GM12878 (cell line): Measurements from ENCODE around the gene SHC4. TPM values are rescaled to one million over a fixed set of nuclear protein-coding genes. Genes with fewer than 3 reads are reported as not detected.

Source experiments
- ATAC-seq: fragments of 200-7000 bp; cut with Tn5 transposase; 3 replicates; pipeline ENCODE4 v1.9.1; 2020; ENCODE audit warnings: mild to moderate bottlenecking, moderate library complexity
- BruUV-seq: library from RNA; stranded (reverse); fragments of 400-500 nt; replicated peaks from 2 replicates; lab custom pipeline; 2021; lab: Mats Ljungman, UMichigan
- CTCF ChIA-PET: fragments of 300-600 bp; sonication (Branson Sonifier 250); formaldehyde crosslinking; extraction: SDS; loops from one replicate; lab custom pipeline; 2021; ENCODE audit warnings: inconsistent platforms; lab: Yijun Ruan, JAX
- POLR2A ChIA-PET: fragments of 350-600 bp; formaldehyde crosslinking; extraction: SDS; loops from one replicate; lab custom pipeline; 2021; ENCODE audit warnings: inconsistent platforms; lab: Charles Lee
- RAD21 ChIA-PET: fragments of 300-600 bp; sonication (Branson Sonifier 250); formaldehyde crosslinking; loops from one replicate; lab custom pipeline; 2023; ENCODE audit warnings: antibody characterized with exemption; ENCODE audit not compliant: unreplicated experiment; lab: Charles Lee
- SMC1A ChIA-PET: fragments of 300-600 bp; sonication (Branson Sonifier 250); formaldehyde crosslinking; loops from one replicate; lab custom pipeline; 2023; ENCODE audit not compliant: unreplicated experiment, uncharacterized antibody; lab: Charles Lee
- DNase-seq: peaks from one replicate; pipeline ENCODE4 v3.0.0-alpha.2; 2011; ENCODE audit warnings: low read depth, low spot score
- FAIRE-seq: peaks from 3 replicates; lab custom pipeline; 2011; peaks lifted over from hg19 to GRCh38; lab: Jason Lieb, UNC
- H2AFZ ChIP-seq: 2 replicates; pipeline ENCODE4 v1.6.0; 2011; ENCODE audit warnings: low read depth, low read length, control low read depth; ENCODE audit not compliant: control insufficient read depth
- H3K27ac ChIP-seq: 2 replicates; pipeline ENCODE4 v1.5.1; 2011; ENCODE audit warnings: control low read depth; ENCODE audit not compliant: control insufficient read depth, insufficient read depth
- H3K27me3 ChIP-seq, 2 experiments: replicated peaks in 1 of 2; 2 replicates each; pipeline versions ENCODE4 v1.6.0 to v1.6.1; 2011; ENCODE audit warnings: low read length in 1 of 2; ENCODE audit not compliant: control insufficient read depth in 2 of 2, insufficient read depth in 2 of 2
- H3K36me3 ChIP-seq, 2 experiments: 2 replicates each; pipeline ENCODE4 v1.5.1; 2011; ENCODE audit warnings: low read length in 1 of 2; ENCODE audit not compliant: control insufficient read depth in 2 of 2, insufficient read depth in 2 of 2
- H3K4me1 ChIP-seq: 2 replicates; pipeline ENCODE4 v1.6.1; 2011; ENCODE audit warnings: mild to moderate bottlenecking, low read length, moderate library complexity, mixed read lengths; ENCODE audit not compliant: control insufficient read depth, insufficient read depth
- H3K4me2 ChIP-seq: 2 replicates; pipeline ENCODE4 v1.6.0; 2011; ENCODE audit warnings: control low read depth; ENCODE audit not compliant: control insufficient read depth, insufficient read depth
- H3K4me3 ChIP-seq: fragments of 200-600 bp; sonication (generic); 2 replicates; pipeline ENCODE4 v1.5.1; 2016
- H3K79me2 ChIP-seq: 2 replicates; pipeline ENCODE4 v1.6.0; 2011; ENCODE audit warnings: low read length; ENCODE audit not compliant: control insufficient read depth, insufficient read depth
- H3K9ac ChIP-seq: 2 replicates; pipeline ENCODE4 v1.8.0; 2011; ENCODE audit warnings: low read length, control low read depth, mixed read lengths; ENCODE audit not compliant: control insufficient read depth, insufficient read depth
- H3K9me3 ChIP-seq: replicated peaks from 3 replicates; pipeline ENCODE4 v1.5.1; 2011; ENCODE audit warnings: mild to moderate bottlenecking, low read length; ENCODE audit not compliant: control insufficient read depth, insufficient read depth
- H4K20me1 ChIP-seq: 2 replicates; pipeline ENCODE4 v1.6.0; 2011; ENCODE audit not compliant: control insufficient read depth, insufficient read depth
- ASH2L ChIP-seq: fragments of 300-600, 200-600 bp; sonication (generic); IDR thresholded peaks from 2 replicates; pipeline ENCODE4 v1.6.1; 2017; ENCODE audit warnings: low read depth, mild to moderate bottlenecking, borderline replicate concordance
- BMI1 ChIP-seq: fragments of 450-650 bp; IDR thresholded peaks from 2 replicates; pipeline ENCODE4 v1.6.1; 2016; ENCODE audit warnings: mild to moderate bottlenecking, moderate library complexity, borderline replicate concordance
- CHD2 ChIP-seq: IDR thresholded peaks from 2 replicates; pipeline ENCODE4 v1.6.1; 2011; ENCODE audit warnings: low read depth, low read length, improper control_type of control experiment, borderline replicate concordance
- CHD4 ChIP-seq: fragments of 200-600 bp; sonication (generic); IDR thresholded peaks from 2 replicates; pipeline ENCODE4 v1.6.1; 2016; ENCODE audit warnings: mild to moderate bottlenecking
- CREM ChIP-seq: IDR thresholded peaks from 2 replicates; pipeline ENCODE4 v1.6.1; 2014; ENCODE audit warnings: antibody characterized with exemption, low read depth
- GATAD2B ChIP-seq: fragments of 450-650 bp; conservative IDR thresholded peaks from 2 replicates; pipeline ENCODE4 v1.6.1; 2017; ENCODE audit warnings: low read depth, mild to moderate bottlenecking, moderate library complexity
- KAT2A ChIP-seq: conservative IDR thresholded peaks from 2 replicates; pipeline ENCODE4 v1.6.1; 2011; ENCODE audit warnings: low read depth, low read length; ENCODE audit not compliant: control insufficient read depth
- PAX8 ChIP-seq: fragments of 450-650 bp; IDR thresholded peaks from 2 replicates; pipeline ENCODE4 v1.6.1; 2017; ENCODE audit warnings: mild to moderate bottlenecking, moderate library complexity
- SIX5 ChIP-seq: IDR thresholded peaks from 2 replicates; pipeline ENCODE4 v1.6.1; 2011; ENCODE audit warnings: mild to moderate bottlenecking, low read depth, low read length, moderate library complexity; ENCODE audit not compliant: severe bottlenecking
- STAT1 ChIP-seq: fragments of 450-650 bp; conservative IDR thresholded peaks from 2 replicates; pipeline ENCODE4 v1.6.1; 2014; ENCODE audit warnings: antibody characterized with exemption, mild to moderate bottlenecking
- in situ Hi-C: fragments of 300-500 bp; cut with MboI; formaldehyde crosslinking; loops from 9 replicates; pipeline ENCODE4 v1.14.3; 2018; ENCODE audit warnings: mixed read lengths
- intact Hi-C: fragments of 100-400 bp; cut with micrococcal nuclease; formaldehyde crosslinking; loops from one replicate; pipeline ENCODE4 v1.14.2; 2022; ENCODE audit not compliant: unreplicated experiment
- polyA plus RNA-seq, 11 experiments: library from polyadenylated mRNA; depleted of rRNA in 4 of 11; unstranded in 6 of 11; stranded (reverse) in 5 of 11; fragments of >200 nt; fragmentation: Nextera tagmentation in 4 of 11; fragmentation: Illumina TruSeq in 1 of 11; extraction: Ambion mirVana in 4 of 11; extraction: Trizol in 1 of 11; gene quantifications; 1 replicate in 1 of 11; 2 replicates in 10 of 11; pipeline versions ENCODE4 v1.2.1 to v1.2.3, GENCODE V29; 2011 to 2016; ENCODE audit warnings: inconsistent platforms in 2 of 11, missing spikeins in 2 of 11, low read depth in 1 of 11
- total RNA-seq, 4 experiments: library from RNA; depleted of rRNA in 3 of 4; stranded (reverse); fragments of >200 nt in 3 of 4; fragmentation: Illumina TruSeq in 1 of 4; extraction: Trizol in 1 of 4; gene quantifications; 2 replicates each; pipeline versions ENCODE4 v1.2.1 to v1.2.3, GENCODE V29; 2013 to 2021

SHC4 gene
- total and polyA plus RNA-seq, 10 of the 15 experiments (the other 5 are each of a cell fraction or from before 2014, with no cell fraction given): 0.04 to 0.87 (median 0.14) TPM

GRCh38 chr15:48993380-48993779, 29.7 kb upstream of the SHC4 start:
- Histone ChIP-seq H3K79me2 (no peaks in the 10 kb centered on the region), H2AFZ (no peak overlapping the region), H4K20me1 (no peaks in the 10 kb centered on the region), H3K9ac (no peak overlapping the region)
- DNase-seq: no peak
- intact Hi-C loops: no loop called here
- RAD21 ChIA-PET: interaction anchor here (1.3 kb wide), 1 partner anchor 46 kb away, joined by 3 read pairs; no protein-coding TSS in a partner anchor
- SMC1A ChIA-PET: interaction anchor here (1.2 to 3.0 kb wide), 4 partner anchors 18 to 132 kb away, joined by 3 to 20 read pairs (median 4); partner anchors contain the start of genes EID1 and SHC4
- FAIRE-seq: no peak
- POLR2A ChIA-PET: interaction anchor here (0.6 kb wide), 2 partner anchors 129 to 132 kb away, joined by 4 to 6 read pairs; no protein-coding TSS in a partner anchor
- TF ChIP-seq BMI1 (no peak), GATAD2B (no peak), PAX8 (no peak), SIX5 (no peak), KAT2A (no peak), STAT1 (no peak), ASH2L (no peak), CREM (no peak), CHD2 (no peak), CHD4 (no peak)
- TF ChIP-seq, all 136 proteins: peak for 0
- Histone ChIP-seq H3K36me3 (peaks cover 3 to 7% of the 10 kb centered on the region in 2 experiments; a peak in 3 of 4 replicates), H3K9me3 (no peaks in the 10 kb centered on the region), H3K4me1 (peaks cover 3% of the 10 kb centered on the region; the same call in 1 of the 2 replicates), H3K27me3 (no peaks in the 10 kb centered on the region), H3K4me3 (no peak overlapping the region), H3K4me2 (no peak overlapping the region), H3K27ac (no peak overlapping the region)
- CTCF ChIA-PET: interaction anchor here (1.0 to 1.8 kb wide), 4 partner anchors 10 to 115 kb away, joined by 3 to 8 read pairs (median 4); partner anchors contain the start of gene EID1
- no peak for ATAC-seq
- no TSS peak for BruUV-seq
- in situ Hi-C loops: no loop called here
